ENCODE measurements around the gene PRXL2B.

Gene PRXL2B

GRCh38 chr1:2602866-2603520 is 16.4 kb downstream of the PRXL2B start:
- no peak for FAIRE-seq

GRCh38 chr1:2603521-2604155 is 17.1 kb downstream of the PRXL2B start:
- no peak for FAIRE-seq

- FAIRE-seq = no peak
Measured at GRCh38 chr1:2604156-2604843, 17.7 kb downstream of the PRXL2B start.

- FAIRE-seq = no peak
Measured at GRCh38 chr1:2604844-2605508, 18.4 kb downstream of the PRXL2B start.

GRCh38 chr1:2605509-2606395 is 19.2 kb downstream of the PRXL2B start:
- no peak for FAIRE-seq

GRCh38 chr1:2606396-2606880 is 19.9 kb downstream of the PRXL2B start:
- FAIRE-seq = no peak

- no peak for FAIRE-seq
Measured at GRCh38 chr1:2606881-2607621, 20.5 kb downstream of the PRXL2B start.

GRCh38 chr1:2607641-2608091 is 21.1 kb downstream of the PRXL2B start:
- FAIRE-seq = no peak

- FAIRE-seq = no peak
Measured at GRCh38 chr1:2609319-2610035, 22.9 kb downstream of the PRXL2B start.

GRCh38 chr1:2610036-2610959 is 23.7 kb downstream of the PRXL2B start:
- FAIRE-seq = no peak

- FAIRE-seq = no peak
Measured at GRCh38 chr1:2611031-2611501, 24.5 kb downstream of the PRXL2B start.

GRCh38 chr1:2611621-2612437 is 25.3 kb downstream of the PRXL2B start:
- FAIRE-seq = no peak

GRCh38 chr1:2612591-2613365 is 26.2 kb downstream of the PRXL2B start:
- no peak for FAIRE-seq

GRCh38 chr1:2614145-2614544 is 27.6 kb downstream of the PRXL2B start:
- FAIRE-seq = no peak

GRCh38 chr1:2617971-2618470 is 31.4 kb downstream of the PRXL2B start:
- FAIRE-seq = no peak

- FAIRE-seq = no peak
Measured at GRCh38 chr1:2623571-2624337, 37.2 kb downstream of the PRXL2B start.

Data from G401.6 (cell line).